Upper lobe of left lung (tissue), 6 donors: ENCODE measurements around the gene MRGPRF. TPM values are rescaled to one million over a fixed set of nuclear protein-coding genes. Genes with fewer than 3 reads are reported as not detected.

Experiments used
- ATAC-seq, 2 donors: fragments of 200-7000 bp; cut with Tn5 transposase; one replicate each; pipeline ENCODE4 v1.9.1; 2022; ENCODE audit warnings: mild to moderate bottlenecking in 2 of 2, moderate library complexity in 2 of 2; ENCODE audit not compliant: low FRiP score in 2 of 2
- DNase-seq, 2 donors: peaks; one replicate each; pipeline ENCODE4 v3.0.0-alpha.2; 2019 to 2020
- H3K27ac ChIP-seq, 4 donors: fragments of 200-600 bp; sonication (generic); one replicate each; pipeline ENCODE4 v1.5.1; 2016 to 2019
- H3K27me3 ChIP-seq, 4 donors: fragments of 200-600 bp; sonication (generic); one replicate each; pipeline ENCODE4 v1.5.1; 2017 to 2019
- H3K36me3 ChIP-seq, 4 donors: fragments of 200-600 bp; sonication (generic); one replicate each; pipeline ENCODE4 v1.5.1; 2016 to 2019
- H3K4me1 ChIP-seq, 4 donors: fragments of 200-600 bp; sonication (generic); one replicate each; pipeline ENCODE4 v1.5.1; 2018 to 2019
- H3K4me3 ChIP-seq, 4 donors: fragments of 200-600 bp; sonication (generic); one replicate each; pipeline ENCODE4 v1.5.1; 2017 to 2019; ENCODE audit warnings: mild to moderate bottlenecking in 2 of 4, moderate library complexity in 1 of 4
- H3K9me3 ChIP-seq, 4 donors: fragments of 200-600 bp; sonication (generic); one replicate each; pipeline ENCODE4 v1.5.1; 2018 to 2019
- CTCF ChIP-seq, 6 experiments: fragments of 450-650 bp in 4 of 6; fragments of 200-600 bp in 2 of 6; sonication (generic) in 2 of 6; IDR thresholded peaks; one replicate each; pipeline ENCODE4 v1.5.1; 2016 to 2019; ENCODE audit warnings: antibody characterized with exemption in 6 of 6
- EP300 ChIP-seq, 4 donors: sonication (generic); formaldehyde crosslinking; IDR thresholded peaks; one replicate each; pipeline ENCODE4 v1.5.1; 2017; ENCODE audit warnings: antibody characterized with exemption in 4 of 4, control low read depth in 2 of 4
- POLR2A ChIP-seq, 4 donors: fragments of 450-650 bp; IDR thresholded peaks; one replicate each; pipeline ENCODE4 v1.5.1; 2016 to 2017; ENCODE audit warnings: antibody characterized with exemption in 4 of 4, mild to moderate bottlenecking in 2 of 4
- POLR2AphosphoS5 ChIP-seq, 2 donors: sonication (generic); formaldehyde crosslinking; IDR thresholded peaks; one replicate each; pipeline ENCODE4 v1.5.1; 2017; ENCODE audit warnings: antibody characterized with exemption in 2 of 2
- WGBS, 2 donors: methylation state at CpG; one replicate each; pipeline ENCODE4 v1.1.5; 2017 to 2018; 5-methylcytosine and 5-hydroxymethylcytosine counted together
- total RNA-seq, 6 donors: library from RNA; depleted of rRNA in 4 of 6; stranded (reverse); fragments of >200 nt in 4 of 6; gene quantifications; one replicate each; pipeline versions ENCODE4 v1.1.0 to v1.2.1, GENCODE V29; 2016 to 2021
- donor health status: DM: no; HTN: no; CAD: no; lungs with moderate emphysema.
- donor health status: DM: no; HTN: yes; CAD: no; lungs with severe emphysema.

The MRGPRF gene
- total RNA-seq, 6 donors from 2014 or later, result 3.0 to 16.2 (median 10.7) TPM

- H3K4me1 ChIP-seq, result peaks cover 19 to 46% (median 28%) of the 10 kb centered on the region in 4 donors
- H3K27me3 ChIP-seq, result peaks cover 0 to 20% (median 10%) of the 10 kb centered on the region in 4 donors
- peaks cover 0 to 9% (median 0%) of the 10 kb centered on the region in 4 donors for H3K36me3 ChIP-seq
- no peaks in the 10 kb centered on the region for H3K9me3 ChIP-seq
- TF ChIP-seq EP300 (IDR thresholded peaks at IDR 0.05) (no peak), POLR2AphosphoS5 (IDR thresholded peaks at IDR 0.05) (no peak), POLR2A (IDR thresholded peaks at IDR 0.05) (no peak), CTCF (IDR thresholded peaks at IDR 0.05) (no peak)
- no peak overlapping the region for H3K4me3 ChIP-seq
- ATAC-seq, result no peak
- peak in 1 of 2 donors; percentile 49 for DNase-seq
- H3K27ac ChIP-seq, result peak overlapping the region; percentile 58 to 84 (median 74)
- 58 to 70% methylated on average over 4 to 16 of the region's 16 CpGs for WGBS, 2 donors
Measured at GRCh38 chr11:69009441-69010211, 3.4 kb downstream of the MRGPRF start.

GRCh38 chr11:69008737-69009440 lies 4.2 kb downstream of the MRGPRF start:
- peak; percentile 50 to 85 for DNase-seq
- no peak for TF ChIP-seq CTCF (IDR thresholded peaks at IDR 0.05)
- peak in 1 of 2 donors; percentile 10 for TF ChIP-seq POLR2AphosphoS5 (IDR thresholded peaks at IDR 0.05)
- Histone ChIP-seq H3K36me3 (peaks cover 0 to 9% (median 0%) of the 10 kb centered on the region in 4 donors), H3K27me3 (peaks cover 0 to 18% (median 10%) of the 10 kb centered on the region in 4 donors), H3K4me3 (no peak overlapping the region), H3K9me3 (no peaks in the 10 kb centered on the region), H3K27ac (peak overlapping the region; percentile 55 to 83 (median 64)), H3K4me1 (peaks cover 16 to 39% (median 25%) of the 10 kb centered on the region in 4 donors)
- WGBS, 2 donors, result 61 to 65% methylated on average over 16 to 17 of the region's 17 CpGs
- ATAC-seq, result peak; percentile 36 to 77

- peak overlapping the region; percentile 55 to 83 (median 64) for H3K27ac ChIP-seq
- TF ChIP-seq POLR2AphosphoS5 (IDR thresholded peaks at IDR 0.05) (no peak), EP300 (IDR thresholded peaks at IDR 0.05) (no peak), CTCF (IDR thresholded peaks at IDR 0.05) (no peak)
- WGBS, 2 donors, result 56 to 60% methylated on average over 8 of the region's 8 CpGs
- H3K4me1 ChIP-seq, result peaks cover 12 to 30% (median 20%) of the 10 kb centered on the region in 4 donors
- H3K4me3 ChIP-seq, result no peak overlapping the region
- ATAC-seq (no peak), DNase-seq (no peak)
- H3K9me3 ChIP-seq, result no peaks in the 10 kb centered on the region
- H3K27me3 ChIP-seq, result peaks cover 0 to 9% (median 6%) of the 10 kb centered on the region in 4 donors
- peaks cover 0 to 9% (median 0%) of the 10 kb centered on the region in 4 donors for H3K36me3 ChIP-seq
Measured at GRCh38 chr11:69007975-69008381, 5.1 kb downstream of the MRGPRF start.

GRCh38 chr11:69006816-69007215 lies 6.2 kb downstream of the MRGPRF start:
- TF ChIP-seq EP300 (IDR thresholded peaks at IDR 0.05) (no peak), POLR2AphosphoS5 (IDR thresholded peaks at IDR 0.05) (no peak), POLR2A (IDR thresholded peaks at IDR 0.05) (no peak), CTCF (IDR thresholded peaks at IDR 0.05) (no peak)
- peaks cover 12 to 28% (median 19%) of the 10 kb centered on the region in 4 donors for H3K4me1 ChIP-seq
- no peak overlapping the region for H3K4me3 ChIP-seq
- peaks cover 0 to 9% (median 0%) of the 10 kb centered on the region in 4 donors for H3K36me3 ChIP-seq
- 80 to 89% methylated on average over 12 of the region's 12 CpGs for WGBS, 2 donors
- H3K27ac ChIP-seq, result no peak overlapping the region
- ATAC-seq, result no peak
- DNase-seq, result no peak
- peaks cover 0 to 7% (median 5%) of the 10 kb centered on the region in 4 donors for H3K27me3 ChIP-seq
- no peaks in the 10 kb centered on the region for H3K9me3 ChIP-seq
